A549 treated with AZD9567 at 1 μM for 4 hours (cell line): ENCODE measurements around the gene GALNT11. TPM values are rescaled to one million over a fixed set of nuclear protein-coding genes. Genes with fewer than 3 reads are reported as not detected.

ENCODE experiments used
- total RNA-seq: library from RNA; stranded (reverse); fragments of 200-300 nt; extraction: Qiagen RNA extraction; gene quantifications from 5 replicates; pipeline ENCODE4 v1.2.3, GENCODE V29; 2022; ENCODE audit not compliant: insufficient read depth

Gene GALNT11
- 19.9 to 33.7 TPM (median 25.2 TPM) in 5 replicates for total RNA-seq

GRCh38 chr7:152025077-152025936 is at the start of gene GALNT11:
Gene GALNT11, plus strand, starts transcription at chr7:152025674. Its CDS starts 68,554 bp downstream, at chr7:152094228.

Other genes with a start within 250 kb of the GALNT11 start
- 35.2 to 38.4 TPM (median 36.8 TPM) in 5 replicates for gene PRKAG2, start 148.6 kb upstream of the GALNT11 start, total RNA-seq
- gene GALNTL5, start 69.2 kb upstream of the GALNT11 start, total RNA-seq: not detected in 5 replicates